Measurements from ENCODE around the gene KLK11. TPM values are rescaled to one million over a fixed set of nuclear protein-coding genes. Genes with fewer than 3 reads are reported as not detected.
A peak's percentile ranks its signal among the peaks of the same experiment; 100 is the strongest.

KLK11 gene
- total and polyA plus RNA-seq, 7 donors = 0.71 to 0.76 TPM; not detected in 5

DNA sequence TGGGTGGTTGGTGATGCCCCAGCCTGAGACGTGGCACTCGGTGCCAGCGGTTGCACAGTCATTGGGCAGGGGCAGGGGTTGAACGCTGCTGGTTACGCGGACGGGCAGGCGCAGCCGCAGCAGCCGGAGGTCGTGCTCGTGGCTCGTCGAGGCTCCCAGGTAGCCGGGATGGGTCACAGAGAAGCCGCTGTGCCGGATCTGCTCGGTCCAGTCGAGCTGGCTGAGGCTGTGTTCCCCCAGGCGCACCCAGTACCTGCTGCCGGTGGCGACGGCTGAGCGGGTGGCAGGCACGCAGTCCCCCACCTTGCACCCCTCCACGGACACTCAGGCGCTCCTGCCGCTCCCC lies 5.4 kb upstream of the KLK11 start:
- H3K36me3 ChIP-seq = no peaks in the 10 kb centered on the region
- no peak overlapping the region for H3K27ac ChIP-seq
- intact Hi-C loops (cut with DNase I) = no loop called here
- no peaks in the 10 kb centered on the region for H3K4me1 ChIP-seq
- peaks cover 0 to 44% (median 0%) of the 10 kb centered on the region in 3 donors for H3K27me3 ChIP-seq
- no peaks in the 10 kb centered on the region for H3K9me3 ChIP-seq
- no peak overlapping the region for H3K4me3 ChIP-seq
- TF ChIP-seq POLR2A (IDR thresholded peaks at IDR 0.05) (no peak), EP300 (IDR thresholded peaks at IDR 0.05) (no peak), CTCF (IDR thresholded peaks at IDR 0.05) (no peak), POLR2AphosphoS5 (IDR thresholded peaks at IDR 0.05) (no peak)
- 92% methylated on average over 28 of the region's 28 CpGs for WGBS, 2 donors
- peak; percentile 38 for DNase-seq

- no peak overlapping the region for H3K4me3 ChIP-seq
- intact Hi-C loops (cut with DNase I) = no loop called here
- no peak for TF ChIP-seq CTCF (IDR thresholded peaks at IDR 0.05)
- no peak for TF ChIP-seq POLR2A (IDR thresholded peaks at IDR 0.05)
- no peak for TF ChIP-seq EP300 (IDR thresholded peaks at IDR 0.05)
- no peak for TF ChIP-seq POLR2AphosphoS5 (IDR thresholded peaks at IDR 0.05)
- peaks cover 0 to 50% (median 1%) of the 10 kb centered on the region in 3 donors for H3K27me3 ChIP-seq
- no peaks in the 10 kb centered on the region for H3K4me1 ChIP-seq
- H3K9me3 ChIP-seq = no peaks in the 10 kb centered on the region
- no peaks in the 10 kb centered on the region for H3K36me3 ChIP-seq
- DNase-seq = peak; percentile 29
- 82 to 91% methylated on average over 7 of the region's 7 CpGs for WGBS, 2 donors
- no peak overlapping the region for H3K27ac ChIP-seq
Observed at GRCh38 chr19:51031220-51031879, 4.9 kb upstream of the KLK11 start.

GRCh38 chr19:51030631-51031030 lies 4.2 kb upstream of the KLK11 start:
- Histone ChIP-seq H3K36me3 (no peaks in the 10 kb centered on the region), H3K4me1 (no peaks in the 10 kb centered on the region), H3K9me3 (no peaks in the 10 kb centered on the region), H3K4me3 (no peak overlapping the region), H3K27me3 (peaks cover 0 to 56% (median 8%) of the 10 kb centered on the region in 3 donors), H3K27ac (no peak overlapping the region)
- peak; percentile 52 for DNase-seq
- intact Hi-C loops (cut with DNase I) = no loop called here
- TF ChIP-seq POLR2AphosphoS5 (IDR thresholded peaks at IDR 0.05) (no peak), EP300 (IDR thresholded peaks at IDR 0.05) (no peak), CTCF (IDR thresholded peaks at IDR 0.05) (no peak), POLR2A (IDR thresholded peaks at IDR 0.05) (no peak)
- 76 to 78% methylated on average over 13 of the region's 13 CpGs for WGBS, 2 donors

GRCh38 chr19:51029718-51030117 lies 3.3 kb upstream of the KLK11 start:
- intact Hi-C loops (cut with DNase I) = no loop called here

More at GRCh38 chr19:51029718-51030117, 3.3 kb upstream of the KLK11 start:
- H3K27ac ChIP-seq = no peak overlapping the region
- TF ChIP-seq POLR2AphosphoS5 (IDR thresholded peaks at IDR 0.05) (no peak), CTCF (IDR thresholded peaks at IDR 0.05) (no peak), EP300 (IDR thresholded peaks at IDR 0.05) (no peak), POLR2A (IDR thresholded peaks at IDR 0.05) (no peak)
- H3K4me1 ChIP-seq = no peaks in the 10 kb centered on the region
- H3K9me3 ChIP-seq = no peaks in the 10 kb centered on the region
- H3K27me3 ChIP-seq = peaks cover 0 to 62% (median 16%) of the 10 kb centered on the region in 3 donors
- no peak overlapping the region for H3K4me3 ChIP-seq
- DNase-seq = peak; percentile 10
- no peaks in the 10 kb centered on the region for H3K36me3 ChIP-seq
- WGBS, 2 donors = 72 to 78% methylated on average over 2 of the region's 2 CpGs

All from sigmoid colon (tissue), 7 donors.